Astrocyte of the hippocampus (primary cell): Measurements from ENCODE around the gene BTBD17.
A peak's percentile ranks its signal among the peaks of the same experiment; 100 is the strongest.

Source experiments
- DNase-seq: peaks from one replicate; pipeline ENCODE4 v3.0.0; 2011; ENCODE audit warnings: low read depth, low spot score

Gene BTBD17

DNA sequence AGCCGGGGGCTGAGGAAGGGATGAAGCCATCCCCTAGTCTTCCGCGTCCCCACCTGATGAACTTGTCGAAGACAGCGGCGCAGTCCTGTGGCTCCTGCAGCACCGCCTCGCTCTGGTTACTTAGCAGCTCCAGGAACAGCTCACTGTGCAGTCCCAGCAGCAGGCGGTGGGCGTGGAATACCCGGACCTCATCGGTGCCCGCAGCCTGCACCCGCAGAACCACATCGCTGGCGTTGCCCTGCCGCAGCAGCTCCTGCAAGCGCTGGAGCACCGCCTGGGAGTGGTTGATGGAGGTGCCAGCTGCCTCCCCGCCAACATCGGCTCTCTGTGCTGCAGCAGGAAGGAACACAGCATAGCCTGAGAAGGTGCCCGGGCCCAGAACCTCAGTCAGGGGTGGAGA is 1.8 kb downstream of the BTBD17 start:
- DNase-seq = no peak

DNA sequence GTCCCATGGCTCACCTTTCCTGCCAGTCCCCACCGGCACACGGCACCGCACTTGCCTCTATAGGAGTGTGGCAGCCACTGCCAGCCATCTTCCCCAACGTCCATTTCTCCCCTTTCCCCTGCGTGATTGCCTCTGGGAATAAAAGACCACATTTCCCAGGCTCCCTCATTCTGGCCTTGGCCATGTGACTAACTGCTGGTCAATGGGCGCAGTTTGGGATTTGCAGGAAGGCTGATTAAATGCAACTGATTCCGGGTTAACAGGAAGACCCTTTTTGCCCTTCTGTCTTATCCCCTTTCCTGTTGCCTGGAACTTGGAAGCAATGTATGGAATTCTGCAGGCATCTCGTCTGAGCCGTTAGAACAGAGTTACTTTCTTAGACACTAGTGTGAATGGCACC is 3.0 kb downstream of the BTBD17 start:
- DNase-seq = no peak

DNA sequence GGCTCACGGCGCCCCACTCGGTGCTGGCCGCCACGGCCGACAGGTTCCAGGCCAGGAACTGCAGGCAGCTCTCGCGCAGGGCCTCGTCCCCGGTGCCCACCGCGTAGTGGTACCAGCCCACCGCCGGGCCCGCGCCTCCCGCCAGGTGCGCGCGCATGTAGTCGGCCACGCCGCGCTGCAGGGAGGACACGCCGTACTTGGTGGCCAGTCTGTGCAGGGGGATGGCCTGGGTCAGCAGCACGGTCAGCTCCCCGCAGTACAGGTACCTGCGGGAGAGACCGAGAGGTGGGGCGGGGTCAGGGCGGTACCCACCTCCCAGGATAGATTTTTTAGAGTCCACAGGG is 4.2 kb downstream of the BTBD17 start:
- no peak for DNase-seq

DNA sequence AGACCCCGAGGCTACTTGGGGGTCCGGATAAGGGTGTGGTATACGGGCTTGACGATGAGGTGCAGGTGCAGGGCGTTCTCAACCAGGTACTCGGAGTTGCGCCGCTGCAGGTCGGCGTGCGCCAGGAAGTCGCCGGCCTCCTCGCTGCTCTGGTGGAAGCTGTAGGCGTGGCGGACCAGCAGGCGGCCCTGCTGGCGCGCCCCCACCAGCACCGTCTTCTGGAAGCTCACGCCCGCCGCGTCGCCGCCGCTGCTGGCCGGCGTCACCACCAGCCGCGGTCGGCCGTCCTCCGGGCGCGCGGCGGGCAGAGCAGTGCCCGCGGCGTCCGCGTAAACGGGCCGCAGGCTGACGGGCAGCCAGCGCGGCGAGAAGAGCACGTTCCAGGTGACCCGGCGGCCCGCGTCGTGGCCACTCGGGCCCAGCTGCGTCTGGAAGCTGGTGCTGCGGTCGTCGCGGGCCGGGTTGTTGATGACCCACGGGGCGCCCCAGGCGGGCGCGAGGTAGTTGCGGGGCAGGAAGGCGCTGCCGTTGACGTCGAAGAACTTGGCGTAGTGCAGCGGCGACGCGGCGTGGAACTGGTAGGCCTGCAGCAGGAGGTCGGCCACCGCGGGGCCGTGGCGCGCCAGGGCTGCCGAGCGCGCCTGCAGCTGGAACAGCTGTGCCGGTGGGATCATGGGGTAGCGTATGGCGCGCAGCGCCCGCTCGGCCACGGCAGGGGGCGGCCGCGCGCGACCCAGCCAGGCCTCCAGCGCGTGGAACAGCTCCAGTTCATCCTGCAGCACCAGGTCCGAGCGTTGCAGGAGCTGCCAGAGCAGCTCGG is 4.8 kb downstream of the BTBD17 start:
- DNase-seq = no peak

DNA sequence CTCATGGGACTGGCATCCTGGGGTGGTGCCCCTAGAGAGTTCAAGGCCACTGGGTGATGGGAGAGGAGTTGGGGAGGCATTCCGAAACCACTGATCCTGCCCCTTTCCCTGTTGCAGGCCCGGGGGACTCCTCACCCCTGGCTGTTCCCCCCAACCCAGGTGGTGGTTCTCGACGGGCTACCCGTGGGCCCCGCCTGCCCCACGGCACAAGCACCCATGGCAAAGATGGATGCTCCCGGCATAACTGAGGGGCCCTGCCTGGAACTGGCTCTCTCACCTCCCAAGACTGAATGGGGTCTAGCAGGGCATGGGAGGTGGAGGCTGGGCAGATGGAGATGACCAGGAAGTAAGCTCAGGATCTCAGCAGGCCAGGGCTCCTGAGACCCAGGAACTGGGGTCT is 6.6 kb downstream of the BTBD17 start:
- no peak for DNase-seq

DNA sequence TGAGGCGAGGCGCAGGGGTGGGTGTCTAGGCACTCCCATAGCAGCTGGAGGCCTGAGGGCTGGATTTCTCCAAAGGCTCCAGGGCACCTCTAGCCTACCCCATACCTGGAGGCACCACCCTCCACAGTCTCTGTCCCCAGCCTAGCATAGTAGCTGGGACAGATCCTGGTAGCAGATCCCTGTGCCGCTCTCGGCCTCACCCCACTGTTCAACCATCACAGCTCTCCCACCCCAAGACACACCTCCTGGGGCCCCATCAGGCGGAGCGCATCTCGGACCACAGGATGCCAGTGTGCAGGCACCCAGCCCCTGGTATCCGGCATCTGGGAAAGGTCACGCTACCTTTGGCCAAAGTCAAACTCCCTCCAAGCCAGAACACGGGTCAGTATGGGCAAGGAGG is 7.1 kb downstream of the BTBD17 start:
- no peak for DNase-seq

DNA sequence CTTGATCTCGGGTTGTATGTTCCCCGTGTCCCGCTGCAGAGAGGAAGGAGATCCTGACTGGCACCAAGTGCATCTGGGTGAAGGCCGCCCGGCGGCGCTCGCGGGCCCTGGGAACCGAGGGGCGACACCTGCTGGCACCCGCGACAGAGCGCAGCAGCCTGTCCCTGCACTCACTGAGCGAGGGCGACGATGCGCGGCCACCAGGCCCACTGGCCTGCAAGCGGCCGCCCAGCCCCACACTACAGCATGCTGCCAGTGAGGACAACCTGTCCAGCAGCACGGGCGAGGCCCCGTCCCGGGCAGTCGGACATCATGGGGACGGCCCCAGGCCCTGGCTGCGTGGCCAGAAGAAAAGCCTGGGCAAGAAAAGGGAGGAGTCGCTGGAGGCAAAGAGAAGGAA is 7.5 kb downstream of the BTBD17 start:
- peak; percentile 29 for DNase-seq

DNA sequence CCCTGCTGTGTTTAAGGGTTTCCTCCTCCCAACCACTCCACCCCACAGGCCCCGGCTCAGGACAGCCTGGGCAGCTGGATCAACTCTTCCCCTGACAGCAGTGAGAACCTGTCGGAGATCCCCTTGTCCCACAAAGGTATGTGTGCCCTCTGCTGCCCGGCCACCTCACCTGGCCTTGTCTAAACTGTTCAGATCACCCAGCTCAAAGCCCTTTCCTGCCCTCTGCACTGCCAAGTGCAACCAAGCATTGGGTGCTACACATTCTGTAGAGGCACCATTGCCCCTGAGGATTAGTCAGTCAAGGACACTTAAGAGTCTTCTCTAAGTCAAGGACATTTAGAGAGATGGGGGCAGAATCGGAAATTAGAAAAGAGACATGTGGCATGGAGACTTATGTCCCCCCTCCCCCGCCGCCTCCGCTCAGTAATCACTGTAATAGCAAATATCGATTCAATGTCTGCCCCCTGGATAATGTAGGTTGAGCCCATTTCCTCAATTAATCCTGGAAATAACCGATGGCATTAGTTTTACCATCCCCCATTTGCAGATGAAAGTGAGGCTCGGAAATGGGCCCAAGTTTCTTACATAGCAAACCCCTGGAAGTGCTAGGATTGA is 8.1 kb downstream of the BTBD17 start:
- DNase-seq = no peak

DNA sequence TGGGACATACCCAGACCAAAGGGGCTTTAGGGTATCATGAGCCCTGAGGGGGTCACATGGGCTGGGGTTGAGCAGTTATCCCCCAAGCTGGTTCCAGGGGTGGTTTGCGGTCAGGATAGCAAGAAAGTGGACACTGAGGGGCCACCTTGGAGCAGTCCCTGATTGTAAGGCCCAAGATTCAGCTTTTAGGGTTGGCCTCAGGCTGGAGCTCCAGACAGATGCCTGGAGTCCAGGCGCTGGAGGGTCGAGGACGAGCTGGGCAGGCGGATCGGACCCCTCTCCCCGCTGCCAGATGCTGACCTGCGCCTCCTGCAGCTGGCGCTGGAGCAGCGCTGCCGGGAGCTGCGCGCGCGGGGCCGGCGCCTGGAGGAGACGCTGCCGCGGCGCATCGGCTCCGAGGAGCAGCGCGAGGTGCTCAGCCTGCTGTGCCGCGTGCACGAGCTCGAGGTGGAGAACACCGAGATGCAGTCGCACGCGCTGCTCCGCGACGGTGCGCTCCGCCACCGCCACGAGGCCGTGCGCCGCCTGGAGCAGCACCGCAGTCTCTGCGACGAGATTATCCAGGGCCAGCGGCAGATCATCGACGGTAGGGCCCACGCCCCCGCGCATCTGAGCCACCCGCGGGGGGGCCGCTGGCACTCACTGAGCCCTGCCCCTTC is 10.0 kb downstream of the BTBD17 start:
- peak; percentile 8 for DNase-seq

DNA sequence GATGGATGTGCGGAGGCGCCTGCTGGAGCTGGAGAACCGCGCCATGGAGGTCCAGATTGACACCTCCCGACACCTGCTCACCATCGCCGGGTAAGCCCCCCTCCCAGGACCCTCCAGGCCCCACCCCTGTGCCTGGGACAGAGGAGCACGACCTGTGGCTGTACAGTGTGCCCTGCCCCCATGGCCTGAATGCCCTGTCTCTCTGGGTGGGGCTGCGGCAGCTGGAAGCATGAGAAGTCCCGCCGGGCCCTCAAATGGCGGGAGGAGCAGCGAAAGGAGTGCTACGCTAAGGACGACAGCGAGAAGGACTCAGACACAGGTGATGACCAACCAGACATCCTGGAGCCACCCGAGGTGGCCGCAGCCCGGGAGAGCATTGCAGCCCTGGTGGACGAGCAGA is 11.2 kb downstream of the BTBD17 start:
- DNase-seq = no peak

DNA sequence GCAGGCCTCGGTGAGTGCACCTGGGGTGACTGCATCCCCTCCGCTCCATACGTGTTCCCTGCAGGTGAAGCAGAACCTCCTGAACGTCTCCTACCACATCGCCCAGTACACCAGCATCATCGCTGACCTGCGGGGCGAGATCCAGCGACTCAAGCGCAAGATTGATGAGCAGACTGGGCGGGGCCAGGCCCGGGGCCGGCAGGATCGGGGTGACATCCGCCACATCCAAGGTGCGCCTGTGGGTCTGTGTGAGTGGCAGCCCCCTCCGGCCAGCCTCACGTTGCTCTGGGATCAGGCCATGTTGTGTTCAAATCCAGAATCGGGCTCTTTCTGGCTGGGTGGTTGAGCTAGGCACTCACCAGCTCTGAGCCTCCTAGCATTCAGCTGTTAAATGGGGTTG is 12.5 kb downstream of the BTBD17 start:
- DNase-seq = no peak

DNA sequence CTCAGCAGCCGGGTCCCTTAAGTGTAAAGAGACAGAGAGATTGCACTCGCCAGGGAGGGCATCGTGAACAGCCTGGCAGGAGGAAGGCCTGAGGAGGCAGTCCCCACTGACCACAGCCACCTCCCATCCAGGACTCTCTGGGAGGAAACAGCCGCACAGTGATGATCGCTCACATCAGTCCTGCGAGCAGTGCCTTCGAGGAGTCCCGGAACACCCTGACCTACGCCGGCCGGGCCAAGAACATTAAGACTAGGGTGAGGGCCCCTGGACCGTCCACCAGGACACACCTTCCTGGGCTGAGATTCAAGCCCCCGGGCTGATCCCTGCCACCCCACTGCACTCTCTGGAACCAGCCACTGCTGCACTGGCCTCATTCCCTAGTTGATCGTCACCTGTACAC is 14.0 kb downstream of the BTBD17 start:
- no peak for DNase-seq

DNA sequence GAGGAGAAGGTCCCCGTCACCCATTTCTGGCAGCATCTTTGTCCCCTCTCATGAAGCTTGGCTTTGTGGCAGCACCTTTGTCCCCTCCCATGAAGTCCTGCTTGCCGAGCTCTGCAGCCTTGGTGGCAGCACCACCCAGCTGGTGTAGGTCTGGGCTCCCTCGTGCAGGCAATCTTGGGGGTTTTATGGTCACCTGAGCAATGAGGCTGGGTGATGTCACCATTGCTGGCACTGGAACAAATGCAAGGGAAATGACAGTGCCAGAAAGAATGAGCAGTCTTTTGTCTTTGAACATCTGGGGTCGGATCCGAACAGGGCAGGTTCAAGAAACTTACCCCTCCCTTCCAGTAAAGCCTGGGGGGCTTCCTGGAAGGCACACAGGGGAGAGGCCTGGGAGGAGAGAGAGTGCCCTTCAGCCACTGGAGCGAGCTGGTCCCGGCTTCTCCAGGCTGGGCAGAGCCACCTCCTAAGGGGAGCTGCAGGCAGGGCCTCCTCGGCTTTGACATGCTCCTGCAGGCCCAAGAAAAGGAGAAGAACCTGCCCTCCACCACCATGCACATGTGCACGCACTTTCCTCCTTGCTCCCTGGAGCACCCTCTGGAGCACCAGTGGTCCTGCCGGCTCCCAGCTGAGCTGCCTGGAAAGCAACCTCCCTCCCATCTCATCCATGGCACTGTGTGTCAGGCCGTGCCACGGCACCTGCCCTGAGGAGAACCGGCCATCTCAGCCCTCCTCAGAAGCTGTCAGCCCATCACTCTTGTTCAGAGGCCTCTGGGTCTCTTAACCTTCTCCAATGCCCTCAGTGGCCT is 16.0 kb downstream of the BTBD17 start:
- DNase-seq = peak; percentile 22

DNA sequence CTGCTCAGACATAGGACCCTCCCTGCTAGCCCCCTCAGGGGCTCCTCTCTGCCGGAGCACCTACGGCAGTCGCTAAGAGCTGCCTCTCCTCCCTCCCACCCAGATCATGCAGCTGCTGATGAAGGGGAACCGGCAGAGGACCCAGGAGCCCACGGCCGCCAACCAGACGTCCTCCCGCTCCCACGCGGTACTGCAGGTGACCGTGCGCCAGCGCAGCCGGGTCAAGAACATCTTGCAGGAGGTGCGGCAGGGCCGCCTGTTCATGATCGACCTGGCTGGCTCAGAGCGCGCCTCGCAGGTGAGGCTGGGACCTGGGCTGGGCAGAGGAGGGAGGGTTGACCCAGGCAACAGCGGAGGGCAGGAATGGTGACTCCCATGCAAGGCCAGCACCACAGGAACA is 17.0 kb downstream of the BTBD17 start:
- DNase-seq = no peak

DNA sequence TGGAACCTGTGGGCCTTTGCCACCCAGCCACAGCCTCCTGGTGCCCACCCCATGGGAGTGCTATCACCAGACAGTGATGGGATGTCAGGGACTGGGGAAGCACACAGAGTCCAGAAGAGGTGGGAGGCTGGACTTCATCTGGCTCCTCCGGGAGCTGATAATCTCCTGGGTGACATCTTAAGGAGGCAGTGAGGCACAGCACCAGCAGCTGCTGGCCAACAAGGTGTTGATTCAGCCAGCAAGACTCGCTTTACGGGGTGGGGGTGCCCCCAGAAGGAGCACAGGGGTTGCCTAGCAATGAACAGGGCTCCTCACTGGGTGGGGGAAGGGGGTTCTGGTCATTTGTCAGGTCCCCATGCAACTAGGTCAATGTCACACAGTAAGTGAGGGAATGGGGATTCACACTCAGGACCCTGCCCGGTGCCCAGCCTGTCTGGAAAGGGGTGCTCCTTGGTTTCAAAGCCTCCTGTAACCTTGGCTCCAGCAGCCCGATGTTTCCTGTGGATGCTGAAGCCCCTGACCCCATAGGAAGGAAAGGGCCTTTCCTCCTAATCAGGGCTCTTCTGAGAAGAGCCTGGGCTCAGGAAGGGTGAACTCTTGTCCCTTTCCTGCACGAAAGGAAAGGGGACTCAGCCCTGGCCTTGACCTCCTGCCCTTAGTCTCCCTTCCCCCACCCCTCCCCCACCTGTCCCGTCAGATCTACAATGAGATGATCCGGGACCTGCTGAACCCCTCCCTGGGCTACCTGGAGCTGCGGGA is 18.0 kb downstream of the BTBD17 start:
- no peak for DNase-seq

DNA sequence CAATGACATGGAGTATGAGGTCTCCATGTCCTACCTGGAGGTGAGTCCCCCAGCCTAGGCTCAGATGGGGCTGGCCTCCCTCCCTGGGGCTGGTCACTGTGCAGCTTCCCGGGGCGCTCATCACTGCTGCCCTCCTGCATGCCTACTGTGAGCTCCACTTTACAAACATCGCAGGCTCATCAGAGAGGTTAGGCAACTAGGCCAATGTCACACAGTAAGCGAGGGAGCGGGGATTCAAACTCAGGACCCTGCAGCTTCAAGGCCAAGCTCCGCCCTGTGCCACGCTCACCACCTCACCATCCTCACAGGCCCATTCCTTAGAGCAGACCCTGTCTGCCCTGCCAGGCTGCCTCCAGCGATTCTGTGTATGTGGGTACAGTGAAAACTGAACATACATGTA is 18.5 kb downstream of the BTBD17 start:
- no peak for DNase-seq

DNA sequence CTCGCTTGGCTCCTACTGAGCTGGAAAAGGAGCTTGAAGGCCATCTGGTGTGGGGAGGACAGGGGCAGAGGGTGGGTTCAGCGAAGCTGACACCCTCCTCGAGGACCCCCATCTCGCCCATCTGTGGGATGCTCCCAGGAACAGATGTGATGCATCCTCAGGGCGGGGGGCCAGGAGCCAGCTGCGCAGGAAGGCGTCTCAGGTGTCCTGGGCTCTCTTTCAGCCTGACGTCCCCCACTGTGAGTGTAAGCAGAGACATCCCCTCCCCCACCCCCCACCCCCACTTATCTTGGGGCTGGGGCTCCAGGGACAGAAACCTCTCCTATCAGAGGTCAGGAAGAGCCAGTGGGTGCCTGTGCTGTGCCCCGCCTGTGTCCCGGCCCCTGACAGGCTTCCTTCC is 19.4 kb downstream of the BTBD17 start:
- DNase-seq = no peak

DNA sequence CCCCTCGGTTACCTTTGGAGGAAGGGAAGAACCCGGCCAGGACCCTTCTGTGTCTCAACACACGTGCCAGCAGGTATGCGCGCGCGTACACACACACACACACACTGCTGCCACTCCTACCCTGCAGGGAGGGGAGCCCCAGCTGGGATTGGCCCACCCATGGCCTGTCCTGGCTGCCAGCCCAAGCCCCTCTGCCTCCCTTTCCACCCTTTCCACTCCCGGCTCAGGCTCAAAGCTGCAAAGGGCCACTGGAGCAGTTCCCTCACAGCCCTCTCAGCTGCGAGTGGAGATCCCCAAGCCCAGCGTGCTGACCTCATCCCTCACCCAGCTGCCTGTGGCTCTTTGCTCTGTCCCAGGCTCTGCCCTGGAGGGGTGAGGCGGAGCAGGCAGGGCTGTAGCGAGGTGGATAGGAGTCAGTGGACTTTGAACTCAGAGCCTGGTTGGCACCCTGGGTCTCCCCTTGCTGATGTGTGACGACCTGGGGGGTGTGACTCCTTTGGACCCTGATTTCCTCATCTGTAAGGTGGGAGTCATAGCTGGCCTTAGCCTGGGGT is 21.1 kb downstream of the BTBD17 start:
- no peak for DNase-seq

DNA sequence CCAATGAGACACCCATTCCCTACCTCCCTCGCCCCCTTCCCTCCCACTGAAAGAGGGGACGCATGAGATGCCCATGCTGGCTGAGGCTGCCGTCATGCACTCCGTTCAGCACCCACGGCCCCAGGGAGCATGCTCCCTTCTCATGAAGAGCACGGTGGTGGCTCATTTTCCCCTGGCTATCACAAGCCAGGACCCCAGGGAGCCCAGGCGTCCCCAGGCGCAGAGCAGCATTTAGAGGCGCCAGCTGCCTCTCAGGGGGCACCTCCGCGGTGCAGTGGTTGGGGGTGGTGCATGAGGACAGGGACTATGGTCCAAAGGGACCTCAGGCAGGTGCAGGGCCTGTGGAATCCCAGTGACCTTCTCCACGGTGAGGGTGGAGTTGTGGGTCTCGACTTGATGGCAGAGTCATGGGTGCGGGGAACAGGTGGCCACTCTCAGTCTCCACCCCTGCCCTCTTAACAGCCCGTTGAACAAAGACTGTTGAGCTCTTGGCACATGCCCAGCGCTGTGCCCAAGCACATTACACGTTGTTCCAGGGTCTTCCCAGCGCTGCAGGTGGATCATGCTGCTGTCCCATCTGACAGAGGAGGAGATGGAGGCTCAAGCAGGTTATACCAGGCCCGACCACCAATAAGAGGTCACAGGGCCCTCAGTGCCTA is 22.0 kb downstream of the BTBD17 start:
- no peak for DNase-seq

DNA sequence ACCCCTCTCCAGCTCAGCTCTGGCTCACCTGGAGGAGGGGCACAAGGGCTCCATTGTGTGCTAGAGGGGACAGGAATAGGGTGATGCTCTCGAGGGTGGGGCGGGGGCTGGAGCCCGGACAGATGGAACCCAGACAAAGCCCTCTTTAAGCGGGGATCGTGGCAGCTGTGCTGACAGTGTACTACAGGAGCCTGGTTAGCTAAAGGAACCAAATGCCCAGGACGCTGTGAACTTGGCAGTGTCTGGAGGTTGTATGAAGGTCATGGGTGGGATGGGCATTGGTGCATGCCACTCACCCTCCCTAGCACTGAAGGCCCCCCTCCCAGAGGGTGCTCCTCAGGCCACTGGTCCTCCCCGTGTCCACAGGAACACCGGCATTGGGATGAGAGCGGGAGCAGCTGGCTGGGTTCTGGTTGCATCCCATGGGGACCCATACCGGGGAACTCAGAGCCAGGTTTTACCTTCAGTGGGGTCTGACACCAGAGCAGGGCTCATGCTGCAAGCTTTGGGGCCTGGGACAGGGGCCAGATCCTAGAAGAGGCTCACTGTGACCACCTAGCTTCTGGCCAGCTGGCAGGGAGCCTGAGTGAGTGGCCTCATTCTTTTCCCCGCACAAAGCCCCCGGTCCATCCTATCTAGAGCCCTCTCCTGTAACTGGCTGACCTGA is 23.7 kb downstream of the BTBD17 start:
- DNase-seq = no peak
